HEK293 (cell line): ENCODE data around the gene RANBP1.
A peak's percentile ranks its signal among the peaks of the same experiment; 100 is the strongest.

ENCODE experiments used
- CTCF ChIA-PET: fragments of 350-600 bp; formaldehyde crosslinking; extraction: SDS; loops from one replicate; lab custom pipeline; 2021; ENCODE audit warnings: antibody characterized with exemption; lab: Yijun Ruan, JAX
- POLR2A ChIA-PET: fragments of 300-600 bp; formaldehyde crosslinking; extraction: SDS; loops from one replicate; lab custom pipeline; 2020; ENCODE audit warnings: antibody characterized with exemption, inconsistent platforms; lab: Yijun Ruan, JAX
- H3K27ac ChIP-seq: fragments of 200-500 bp; sonication (Bioruptor generic); 2 replicates; pipeline ENCODE4 v1.5.1; 2014; ENCODE audit warnings: low read depth, low read length, control low read depth, inconsistent platforms; ENCODE audit errors: extremely low read depth
- H3K36me3 ChIP-seq, 2 experiments: fragments of 200-500 bp in 1 of 2; sonication (Bioruptor generic) in 1 of 2; 1 replicate in 1 of 2; 2 replicates in 1 of 2; pipeline ENCODE4 v1.5.1; 2014 to 2017; ENCODE audit warnings: inconsistent platforms in 2 of 2, low read length in 2 of 2; ENCODE audit not compliant: control insufficient read depth in 2 of 2, insufficient read depth in 1 of 2
- H3K4me1 ChIP-seq: fragments of 200-500 bp; sonication (Bioruptor generic); 2 replicates; pipeline ENCODE4 v1.5.1; 2014; ENCODE audit warnings: mild to moderate bottlenecking, low read length, inconsistent platforms; ENCODE audit not compliant: control insufficient read depth, insufficient read depth
- H3K4me3 ChIP-seq: 2 replicates; pipeline ENCODE4 v1.5.1; 2011; ENCODE audit warnings: low read depth, mild to moderate bottlenecking, control low read depth, low read length, moderate library complexity
- H3K9me3 ChIP-seq: fragments of 200-500 bp; sonication (Bioruptor generic); 2 replicates; pipeline ENCODE4 v1.5.1; 2014; ENCODE audit warnings: low read depth, low read length, inconsistent platforms; ENCODE audit not compliant: control insufficient read depth, insufficient read depth
- INSM2 ChIP-seq: fragments of 450-650 bp; formaldehyde crosslinking; IDR thresholded peaks from 2 replicates; pipeline ENCODE4 v1.5.1; 2016; ENCODE audit warnings: missing biosample characterization, missing genetic modification characterization
- PRDM1 ChIP-seq: fragments of 450-650 bp; formaldehyde crosslinking; IDR thresholded peaks from 2 replicates; pipeline ENCODE4; 2016; ENCODE audit warnings: missing biosample characterization, missing genetic modification characterization
- RBAK ChIP-seq: fragments of 450-650 bp; formaldehyde crosslinking; IDR thresholded peaks from 2 replicates; pipeline ENCODE4 v1.5.1; 2016; ENCODE audit warnings: missing biosample characterization, missing genetic modification characterization
- REST ChIP-seq: fragments of 450-650 bp; formaldehyde crosslinking; IDR thresholded peaks from 2 replicates; pipeline ENCODE4 v1.5.1; 2016; ENCODE audit warnings: missing biosample characterization, missing genetic modification characterization
- SCRT2 ChIP-seq: fragments of 450-650 bp; formaldehyde crosslinking; IDR thresholded peaks from 2 replicates; pipeline ENCODE4 v1.5.1; 2016; ENCODE audit warnings: missing biosample characterization, missing genetic modification characterization
- TCF7L2 ChIP-seq: IDR thresholded peaks from 2 replicates; pipeline ENCODE4 v1.6.1; 2011; ENCODE audit warnings: low read depth, mild to moderate bottlenecking, inconsistent platforms, low read length, moderate library complexity, borderline replicate concordance
- WT1 ChIP-seq: fragments of 450-650 bp; formaldehyde crosslinking; IDR thresholded peaks from 2 replicates; pipeline ENCODE4 v1.5.1; 2016; ENCODE audit warnings: missing biosample characterization, missing genetic modification characterization
- ZBTB6 ChIP-seq: fragments of 450-650 bp; formaldehyde crosslinking; IDR thresholded peaks from 2 replicates; pipeline ENCODE4 v1.5.1; 2017; ENCODE audit warnings: missing biosample characterization, missing genetic modification characterization
- ZNF140 ChIP-seq: fragments of 450-650 bp; formaldehyde crosslinking; IDR thresholded peaks from 2 replicates; pipeline ENCODE4 v1.5.1; 2016; ENCODE audit warnings: missing biosample characterization, missing genetic modification characterization
- ZNF175 ChIP-seq: fragments of 450-650 bp; formaldehyde crosslinking; IDR thresholded peaks from 2 replicates; pipeline ENCODE4 v1.5.1; 2016; ENCODE audit warnings: missing biosample characterization, missing genetic modification characterization
- ZNF19 ChIP-seq: fragments of 450-650 bp; formaldehyde crosslinking; IDR thresholded peaks from 2 replicates; pipeline ENCODE4; 2016; ENCODE audit warnings: missing biosample characterization, missing genetic modification characterization, low read depth
- ZNF211 ChIP-seq: fragments of 450-650 bp; formaldehyde crosslinking; IDR thresholded peaks from 2 replicates; pipeline ENCODE4 v1.5.1; 2016; ENCODE audit warnings: low read depth, missing biosample characterization, missing genetic modification characterization
- ZNF266 ChIP-seq: fragments of 450-650 bp; formaldehyde crosslinking; IDR thresholded peaks from 2 replicates; pipeline ENCODE4 v1.5.1; 2016; ENCODE audit warnings: missing biosample characterization, missing genetic modification characterization, low read depth
- ZNF398 ChIP-seq: fragments of 450-650 bp; formaldehyde crosslinking; IDR thresholded peaks from 2 replicates; pipeline ENCODE4 v1.5.1; 2017; ENCODE audit warnings: missing biosample characterization, missing genetic modification characterization
- ZNF488 ChIP-seq: fragments of 450-650 bp; formaldehyde crosslinking; IDR thresholded peaks from 2 replicates; pipeline ENCODE4 v1.5.1; 2016; ENCODE audit warnings: missing biosample characterization, missing genetic modification characterization
- ZNF544 ChIP-seq: fragments of 450-650 bp; formaldehyde crosslinking; IDR thresholded peaks from 2 replicates; pipeline ENCODE4 v1.5.0; 2017; ENCODE audit warnings: missing biosample characterization, missing genetic modification characterization
- ZNF701 ChIP-seq: fragments of 450-650 bp; formaldehyde crosslinking; IDR thresholded peaks from 2 replicates; pipeline ENCODE4 v1.5.1; 2016; ENCODE audit warnings: missing biosample characterization, missing genetic modification characterization
- ZSCAN23 ChIP-seq: fragments of 450-650 bp; formaldehyde crosslinking; IDR thresholded peaks from 2 replicates; pipeline ENCODE4 v1.5.1; 2016; ENCODE audit warnings: missing biosample characterization, missing genetic modification characterization

The RANBP1 gene

GRCh38 chr22:20106205-20106848 lies 9.6 kb upstream of the RANBP1 start:
- ChIA-PET POLR2A (interaction anchor here (1.0 to 1.9 kb wide), 2 partner anchors 9 to 11 kb away, joined by 3 to 7 read pairs; partner anchors contain the start of genes RANBP1 and TRMT2A), CTCF (no interaction called here)
- no peaks in the 10 kb centered on the region for H3K4me1 ChIP-seq
- no peaks in the 10 kb centered on the region for H3K9me3 ChIP-seq
- H3K4me3 ChIP-seq: no peak overlapping the region
- no peak overlapping the region; the same call in 1 of the 2 replicates for H3K27ac ChIP-seq
- peaks cover 20 to 99% of the 10 kb centered on the region in 2 experiments; a peak in 2 of 3 replicates for H3K36me3 ChIP-seq
- TF ChIP-seq INSM2 (no peak), ZNF140 (tag by site-specific recombination) (no peak), ZNF398 (no peak), SCRT2 (tag by site-specific recombination) (no peak), RBAK (tag by site-specific recombination) (no peak), ZNF488 (tag by site-specific recombination) (no peak), ZNF175 (tag by site-specific recombination) (no peak), ZSCAN23 (tag by site-specific recombination) (no peak), TCF7L2 (no peak), ZNF266 (tag by site-specific recombination) (no peak)
- TF ChIP-seq, all 188 proteins: peak for 0

GRCh38 chr22:20106849-20107237 lies 9.1 kb upstream of the RANBP1 start:
- no peaks in the 10 kb centered on the region for H3K9me3 ChIP-seq
- peaks cover 17 to 98% of the 10 kb centered on the region in 2 experiments; a peak in 2 of 3 replicates for H3K36me3 ChIP-seq
- POLR2A ChIA-PET: no interaction called here
- CTCF ChIA-PET: no interaction called here
- TF ChIP-seq PRDM1 (tag by site-specific recombination) (0 out of 2 replicates have a peak, but pooled peaks have one; percentile 44), ZNF19 (tag by site-specific recombination) (no peak)
- no peaks in the 10 kb centered on the region for H3K4me1 ChIP-seq
- H3K27ac ChIP-seq: no peak overlapping the region
- no peak overlapping the region for H3K4me3 ChIP-seq

GRCh38 chr22:20107471-20107901 lies 8.4 kb upstream of the RANBP1 start:
- peaks cover 14 to 98% of the 10 kb centered on the region in 2 experiments; a peak in 2 of 3 replicates for H3K36me3 ChIP-seq
- no peaks in the 10 kb centered on the region for H3K4me1 ChIP-seq
- POLR2A ChIA-PET: no interaction called here
- CTCF ChIA-PET: interaction anchor here (0.9 kb wide), 1 partner anchor 377 kb away, joined by 3 read pairs; no protein-coding TSS in a partner anchor
- H3K4me3 ChIP-seq: no peak overlapping the region
- no peak overlapping the region for H3K27ac ChIP-seq
- H3K9me3 ChIP-seq: no peaks in the 10 kb centered on the region
- TF ChIP-seq ZBTB6 (no peak), ZNF544 (tag by site-specific recombination) (no peak), WT1 (tag by site-specific recombination) (no peak), ZNF175 (tag by site-specific recombination) (no peak), REST (peak; percentile 18; the same call in 1 of the 2 replicates), ZNF701 (tag by site-specific recombination) (no peak), INSM2 (no peak), ZNF211 (tag by site-specific recombination) (no peak)
